HG03108 (cell line): Measurements from ENCODE around the gene CFAP299.

Experiments
- ATAC-seq: cut with Tn5 transposase; IDR thresholded peaks from one replicate; pipeline ENCODE4 v1.9.1; 2021; ENCODE audit warnings: moderate library complexity; ENCODE audit not compliant: unreplicated experiment

CFAP299 gene

DNA sequence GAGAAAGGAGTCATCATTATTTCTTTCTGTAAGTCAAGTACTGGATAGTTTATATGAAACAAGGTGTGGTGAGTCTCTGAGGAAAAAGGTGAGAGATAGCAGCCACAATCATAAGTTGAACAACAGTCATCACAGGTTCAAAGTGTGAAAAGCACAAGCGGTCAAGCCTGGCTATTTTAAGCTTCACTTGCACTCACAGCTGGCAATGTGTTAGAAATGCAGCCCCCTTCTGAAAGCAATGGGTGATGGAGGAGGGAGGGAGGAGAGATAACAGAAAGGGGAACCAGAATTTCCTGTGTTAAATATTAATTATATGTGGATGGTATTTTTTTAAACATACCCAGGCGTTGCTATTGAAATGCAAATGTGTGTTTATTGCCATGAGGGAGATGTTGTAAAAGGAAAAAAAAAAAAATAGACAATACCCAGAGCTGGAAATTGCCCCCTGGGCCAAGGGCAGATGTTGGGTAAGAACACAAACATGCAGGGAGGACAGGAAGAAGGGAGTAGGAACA is 668.1 kb downstream of the CFAP299 start:
- ATAC-seq, result peak; percentile 99

DNA sequence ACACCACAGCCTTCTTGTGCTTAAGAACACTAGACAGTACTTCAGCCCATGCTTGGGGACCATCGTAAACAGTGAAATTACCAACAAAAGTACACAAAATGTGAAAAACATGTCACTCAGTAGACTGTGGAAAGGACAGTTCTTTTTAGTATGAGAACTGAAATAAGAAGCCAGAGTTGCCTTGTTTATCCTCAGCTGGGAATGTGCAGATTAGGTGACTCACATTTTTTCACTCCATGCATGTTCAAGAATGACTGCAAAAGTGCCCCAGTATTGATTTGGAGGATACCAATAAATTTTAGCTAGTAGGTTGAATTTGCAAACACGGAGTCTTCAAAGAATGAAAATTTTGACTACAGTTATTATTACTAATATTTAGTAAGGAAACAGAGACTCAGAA is 671.9 kb downstream of the CFAP299 start:
- no peak for ATAC-seq
